Hepatic stellate cell (primary cell): ENCODE measurements around the gene KRT6C.
"Not testable (repeated sequence)": the region's sequence is repeated elsewhere in the genome, so short reads cannot be mapped to it uniquely, and the experiment has no call there.

Experiments
- DNase-seq: peaks from one replicate; pipeline ENCODE4 v3.0.0; 2011; ENCODE audit warnings: low spot score

The KRT6C gene

GRCh38 chr12:52499806-52500560 is 26.4 kb upstream of the KRT6C start:
- DNase-seq: no peak

- DNase-seq: no peak
Measured at GRCh38 chr12:52498946-52499345, 25.3 kb upstream of the KRT6C start.

GRCh38 chr12:52497975-52498374 is 24.4 kb upstream of the KRT6C start:
- no peak for DNase-seq

- DNase-seq: peak; percentile 39
Measured at GRCh38 chr12:52496590-52497071, 23.0 kb upstream of the KRT6C start.

GRCh38 chr12:52496054-52496453 is 22.4 kb upstream of the KRT6C start:
- no peak for DNase-seq

- no peak for DNase-seq
Measured at GRCh38 chr12:52495389-52495788, 21.8 kb upstream of the KRT6C start.

GRCh38 chr12:52494518-52494917 is 20.9 kb upstream of the KRT6C start:
- DNase-seq: peak; percentile 25

GRCh38 chr12:52494100-52494499 is 20.5 kb upstream of the KRT6C start:
- no peak for DNase-seq

GRCh38 chr12:52493172-52493571 is 19.6 kb upstream of the KRT6C start, which contains the start of gene KRT6A:
Gene KRT6A (minus strand): TSS chr12:52493257. CDS start chr12:52493188, 69 bp downstream.
- DNase-seq: no peak

- DNase-seq: not testable (repeated sequence)
Measured at GRCh38 chr12:52492405-52492804, 18.8 kb upstream of the KRT6C start.

- not testable (repeated sequence) for DNase-seq
Measured at GRCh38 chr12:52491495-52491894, 17.9 kb upstream of the KRT6C start.

GRCh38 chr12:52488736-52489135 is 15.1 kb upstream of the KRT6C start:
- DNase-seq: no peak

GRCh38 chr12:52487744-52488443 is 14.3 kb upstream of the KRT6C start:
- DNase-seq: not testable (repeated sequence)

- no peak for DNase-seq
Measured at GRCh38 chr12:52487211-52487610, 13.6 kb upstream of the KRT6C start.

GRCh38 chr12:52486166-52487105 is 12.8 kb upstream of the KRT6C start:
- DNase-seq: no peak

- no peak for DNase-seq
Measured at GRCh38 chr12:52480073-52480472, 6.5 kb upstream of the KRT6C start.

- no peak for DNase-seq
Measured at GRCh38 chr12:52477651-52478050, 4.0 kb upstream of the KRT6C start.

- DNase-seq: no peak
Measured at GRCh38 chr12:52474212-52474611, 607 bp upstream of the KRT6C start.

- no peak for DNase-seq
Measured at GRCh38 chr12:52469853-52470252, 3.8 kb downstream of the KRT6C start.

- no peak for DNase-seq
Measured at GRCh38 chr12:52464897-52465296, 8.7 kb downstream of the KRT6C start.

GRCh38 chr12:52461693-52462092 is 11.9 kb downstream of the KRT6C start:
- DNase-seq: no peak

- DNase-seq: no peak
Measured at GRCh38 chr12:52458861-52459260, 14.7 kb downstream of the KRT6C start.
